ENCODE results near the gene OR51B2. TPM values are rescaled to one million over a fixed set of nuclear protein-coding genes. Genes with fewer than 3 reads are reported as not detected.
"Not testable (repeated sequence)": the region's sequence is repeated elsewhere in the genome, so short reads cannot be mapped to it uniquely, and the experiment has no call there.

The OR51B2 gene
- polyA plus RNA-seq, 4 donors, result not detected

DNA sequence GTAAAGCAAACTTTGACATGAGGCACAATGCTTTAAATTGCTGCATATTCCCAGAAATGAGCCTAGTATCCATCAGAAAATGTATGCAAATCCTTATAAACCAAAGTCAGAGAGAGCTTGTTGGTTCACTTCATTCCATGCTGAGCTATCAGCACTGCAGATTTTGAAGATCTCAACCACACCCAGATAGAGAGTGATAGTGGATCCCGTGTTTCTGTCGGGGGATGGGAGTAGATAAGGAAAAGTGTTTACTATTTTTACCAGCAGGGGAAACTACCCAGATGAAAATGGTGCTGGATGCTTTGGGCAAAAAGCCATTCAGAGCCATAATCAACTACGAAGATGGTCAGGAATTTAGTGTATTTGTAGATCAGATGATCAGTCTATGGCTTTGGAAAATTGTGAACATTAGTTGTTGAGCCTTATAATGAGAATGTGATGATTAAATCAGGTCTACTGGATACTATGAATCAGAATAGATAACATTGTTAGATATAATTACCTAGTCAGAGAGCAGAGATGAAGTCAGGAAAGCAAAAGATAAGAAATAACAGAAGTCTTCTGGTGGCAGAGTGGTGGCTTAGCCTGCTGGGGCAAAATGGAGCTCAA lies 38.0 kb upstream of the OR51B2 start:
- no peaks in the 10 kb centered on the region for H3K27me3 ChIP-seq (ENCODE audit: control insufficient read depth in 3 of 3, insufficient read depth in 3 of 3, low read length in 3 of 3)
- 51 to 59% (median 52%) methylated on average over 3 of the region's 3 CpGs for WGBS, 3 donors
- H3K36me3 ChIP-seq (ENCODE audit: control insufficient read depth in 3 of 3, insufficient read depth in 2 of 3, low read depth in 1 of 3, low read length in 3 of 3), result no peaks in the 10 kb centered on the region
- no peaks in the 10 kb centered on the region for H3K4me1 ChIP-seq (ENCODE audit: control insufficient read depth in 3 of 3, insufficient read depth in 2 of 3, low read depth in 1 of 3, low read length in 2 of 3)
- no peak overlapping the region for H3K27ac ChIP-seq (ENCODE audit: low read depth in 1 of 3, low read length in 2 of 3)
- FAIRE-seq, result no peak
- no peak for DNase-seq
- no peaks in the 10 kb centered on the region for H3K9me3 ChIP-seq (ENCODE audit: control insufficient read depth in 2 of 2, insufficient read depth in 1 of 2, low read depth in 1 of 2, low read length in 1 of 2)
- no peak overlapping the region for H3K4me3 ChIP-seq (ENCODE audit: low read depth in 1 of 3, low read length in 3 of 3)

DNA sequence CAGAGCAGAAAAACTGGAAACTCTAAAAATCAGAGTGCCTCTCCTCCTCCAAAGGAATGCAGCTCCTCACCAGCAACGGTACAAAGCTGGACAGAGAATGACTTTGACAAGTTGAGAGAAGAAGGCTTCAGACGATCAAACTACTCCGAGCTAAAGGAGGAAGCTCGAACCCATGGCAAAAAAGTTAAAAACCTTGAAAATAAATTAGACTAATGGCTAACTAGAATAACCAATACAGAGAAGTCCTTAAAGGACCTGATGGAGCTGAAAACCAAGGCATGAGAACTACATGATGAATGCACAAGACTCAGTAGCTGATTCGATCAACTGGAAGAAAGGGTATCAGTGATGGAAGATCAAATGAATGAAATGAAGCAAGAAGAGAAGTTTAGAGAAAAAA lies 31.9 kb upstream of the OR51B2 start:
- WGBS, 3 donors, result 81 to 88% (median 85%) methylated on average over 3 to 5 of the region's 5 CpGs
- FAIRE-seq, result not testable (repeated sequence)

DNA sequence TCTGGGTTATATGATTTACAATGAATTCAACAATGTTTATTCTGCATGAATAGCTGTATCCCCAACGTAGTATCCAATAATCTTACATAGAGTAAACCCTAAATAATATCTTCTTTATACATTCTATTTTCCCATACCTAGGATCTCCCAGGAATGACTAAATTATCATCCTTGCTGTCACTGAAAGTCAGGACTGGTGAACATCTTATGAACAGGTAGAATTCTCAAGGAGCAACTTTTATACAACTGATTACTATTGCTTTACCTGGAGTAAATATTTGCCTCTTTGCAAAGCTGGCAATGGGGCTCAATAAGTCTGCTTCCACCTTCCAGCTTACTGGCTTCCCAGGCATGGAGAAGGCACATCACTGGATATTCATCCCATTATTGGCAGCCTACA lies 27.1 kb upstream of the OR51B2 start, which contains the start of gene OR51B6:
OR51B6 (plus strand) TSS at position 301 of the 400 bp plus-strand sequence; CDS start at position 301, 0 bp downstream.
- H3K4me3 ChIP-seq (ENCODE audit: low read depth in 1 of 3, low read length in 3 of 3), result no peak within 1 kb of the TSS
- WGBS, 3 donors, result 31 to 44% (median 43%) methylated on average over 1 of the region's 1 CpG
- H3K4me1 ChIP-seq (ENCODE audit: control insufficient read depth in 3 of 3, insufficient read depth in 2 of 3, low read depth in 1 of 3, low read length in 2 of 3), result no peaks in the 10 kb centered on the region
- no peak within 1 kb of the TSS for H3K27ac ChIP-seq (ENCODE audit: low read depth in 1 of 3, low read length in 2 of 3)
- no peaks in the 10 kb centered on the region for H3K27me3 ChIP-seq (ENCODE audit: control insufficient read depth in 3 of 3, insufficient read depth in 3 of 3, low read length in 3 of 3)
- H3K36me3 ChIP-seq (ENCODE audit: control insufficient read depth in 3 of 3, insufficient read depth in 2 of 3, low read depth in 1 of 3, low read length in 3 of 3), result no peaks in the 10 kb centered on the region
- DNase-seq (no peak), FAIRE-seq (no peak)
- H3K9me3 ChIP-seq (ENCODE audit: control insufficient read depth in 2 of 2, insufficient read depth in 1 of 2, low read depth in 1 of 2, low read length in 1 of 2), result no peaks in the 10 kb centered on the region

More for the DNA sequence above, 31.9 kb upstream of the OR51B2 start:
- not testable (repeated sequence) for H3K4me3 ChIP-seq (ENCODE audit: low read depth in 1 of 3, low read length in 3 of 3); H3K4me1 ChIP-seq (ENCODE audit: control insufficient read depth in 3 of 3, insufficient read depth in 2 of 3, low read depth in 1 of 3, low read length in 2 of 3); H3K36me3 ChIP-seq (ENCODE audit: control insufficient read depth in 3 of 3, insufficient read depth in 2 of 3, low read depth in 1 of 3, low read length in 3 of 3); H3K27me3 ChIP-seq (ENCODE audit: control insufficient read depth in 3 of 3, insufficient read depth in 3 of 3, low read length in 3 of 3); H3K27ac ChIP-seq (ENCODE audit: low read depth in 1 of 3, low read length in 2 of 3); DNase-seq; H3K9me3 ChIP-seq (ENCODE audit: control insufficient read depth in 2 of 2, insufficient read depth in 1 of 2, low read depth in 1 of 2, low read length in 1 of 2)

DNA sequence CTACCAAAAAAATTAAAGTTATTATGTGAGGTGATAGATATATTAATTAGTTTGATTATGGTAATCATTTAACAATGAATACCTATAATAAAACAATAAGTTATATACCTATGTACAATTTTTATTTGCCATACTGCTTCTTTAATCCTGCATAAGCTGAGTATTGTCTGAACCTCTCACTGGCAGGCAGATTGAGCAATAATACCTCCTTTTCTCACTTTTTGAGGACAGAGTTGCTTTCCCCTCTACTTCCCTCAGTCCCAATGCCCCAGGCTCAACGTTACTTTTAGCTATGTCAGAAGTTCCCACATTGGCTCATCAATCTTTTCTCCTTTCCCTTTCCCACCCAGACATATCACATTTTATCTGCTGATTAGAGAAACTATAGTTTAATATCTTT lies 25.5 kb upstream of the OR51B2 start:
- no peaks in the 10 kb centered on the region for H3K27me3 ChIP-seq (ENCODE audit: control insufficient read depth in 3 of 3, insufficient read depth in 3 of 3, low read length in 3 of 3)
- no peak overlapping the region for H3K4me3 ChIP-seq (ENCODE audit: low read depth in 1 of 3, low read length in 3 of 3)
- no peaks in the 10 kb centered on the region for H3K4me1 ChIP-seq (ENCODE audit: control insufficient read depth in 3 of 3, insufficient read depth in 2 of 3, low read depth in 1 of 3, low read length in 2 of 3)
- no peak for FAIRE-seq
- WGBS, 3 donors, result 20 to 43% (median 42%) methylated on average over 1 of the region's 1 CpG
- no peak overlapping the region for H3K27ac ChIP-seq (ENCODE audit: low read depth in 1 of 3, low read length in 2 of 3)
- DNase-seq, result no peak
- no peaks in the 10 kb centered on the region for H3K9me3 ChIP-seq (ENCODE audit: control insufficient read depth in 2 of 2, insufficient read depth in 1 of 2, low read depth in 1 of 2, low read length in 1 of 2)
- H3K36me3 ChIP-seq (ENCODE audit: control insufficient read depth in 3 of 3, insufficient read depth in 2 of 3, low read depth in 1 of 3, low read length in 3 of 3), result no peaks in the 10 kb centered on the region

DNA sequence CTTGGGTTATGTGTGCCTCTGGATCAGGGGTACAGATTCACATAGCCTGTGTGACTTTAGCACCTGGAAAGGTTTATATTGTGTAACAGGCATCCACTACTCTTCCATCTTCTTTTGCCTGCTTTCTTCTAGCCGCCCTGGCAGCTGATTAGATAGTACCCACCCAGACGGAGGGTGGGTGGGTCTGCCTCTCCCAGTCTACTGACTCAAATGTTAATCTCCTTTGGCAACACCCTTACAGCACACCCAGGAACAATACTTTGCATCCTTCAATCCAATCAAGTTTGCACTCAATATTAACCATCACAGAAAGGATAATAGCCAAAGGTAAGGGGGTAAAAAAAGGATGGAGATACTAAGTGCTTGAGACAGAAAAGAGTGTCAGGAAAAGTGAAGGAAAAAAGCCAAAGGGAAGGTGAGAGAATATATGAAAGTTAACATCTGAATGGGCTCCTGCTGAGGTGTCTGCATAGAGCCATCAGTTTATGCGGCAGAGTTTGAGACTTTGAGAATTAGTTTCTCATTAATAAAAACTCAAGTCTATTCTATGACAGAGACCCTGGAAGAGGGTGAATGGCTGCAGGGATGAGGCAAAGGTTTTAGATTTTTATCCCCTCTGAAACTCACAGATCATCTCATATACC lies 24.6 kb upstream of the OR51B2 start:
- H3K36me3 ChIP-seq (ENCODE audit: control insufficient read depth in 3 of 3, insufficient read depth in 2 of 3, low read depth in 1 of 3, low read length in 3 of 3), result no peaks in the 10 kb centered on the region
- H3K27me3 ChIP-seq (ENCODE audit: control insufficient read depth in 3 of 3, insufficient read depth in 3 of 3, low read length in 3 of 3), result no peaks in the 10 kb centered on the region
- no peaks in the 10 kb centered on the region for H3K4me1 ChIP-seq (ENCODE audit: control insufficient read depth in 3 of 3, insufficient read depth in 2 of 3, low read depth in 1 of 3, low read length in 2 of 3)
- no peak overlapping the region for H3K4me3 ChIP-seq (ENCODE audit: low read depth in 1 of 3, low read length in 3 of 3)
- 15 to 41% (median 30%) methylated on average over 3 of the region's 3 CpGs for WGBS, 3 donors
- DNase-seq (no peak), FAIRE-seq (no peak)
- H3K27ac ChIP-seq (ENCODE audit: low read depth in 1 of 3, low read length in 2 of 3), result no peak overlapping the region
- no peaks in the 10 kb centered on the region for H3K9me3 ChIP-seq (ENCODE audit: control insufficient read depth in 2 of 2, insufficient read depth in 1 of 2, low read depth in 1 of 2, low read length in 1 of 2)

DNA sequence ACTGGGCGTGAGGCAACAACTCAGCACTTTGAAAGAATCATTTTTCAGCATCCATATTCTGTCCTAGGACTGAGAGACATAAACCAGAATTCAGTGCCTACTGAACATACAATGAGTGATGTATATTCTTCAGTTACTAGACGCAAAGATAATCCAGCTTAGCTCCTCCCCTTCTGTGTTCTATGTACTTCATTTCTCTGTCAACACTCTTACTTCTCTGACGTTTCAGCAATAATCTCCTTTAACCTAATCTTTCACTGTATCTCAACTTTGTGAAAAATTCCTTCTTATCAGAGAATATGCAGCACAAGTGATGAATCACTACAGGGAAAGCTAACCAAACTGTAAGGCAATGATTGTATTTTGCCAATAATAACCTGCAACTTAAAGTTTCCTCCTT lies 21.7 kb upstream of the OR51B2 start:
- FAIRE-seq (no peak), DNase-seq (no peak)
- WGBS, 3 donors, result 46 to 62% (median 51%) methylated on average over 3 of the region's 3 CpGs
- no peaks in the 10 kb centered on the region for H3K4me1 ChIP-seq (ENCODE audit: control insufficient read depth in 3 of 3, insufficient read depth in 2 of 3, low read depth in 1 of 3, low read length in 2 of 3)
- H3K36me3 ChIP-seq (ENCODE audit: control insufficient read depth in 3 of 3, insufficient read depth in 2 of 3, low read depth in 1 of 3, low read length in 3 of 3), result no peaks in the 10 kb centered on the region
- no peak overlapping the region for H3K27ac ChIP-seq (ENCODE audit: low read depth in 1 of 3, low read length in 2 of 3)
- no peak overlapping the region for H3K4me3 ChIP-seq (ENCODE audit: low read depth in 1 of 3, low read length in 3 of 3)
- no peaks in the 10 kb centered on the region for H3K9me3 ChIP-seq (ENCODE audit: control insufficient read depth in 2 of 2, insufficient read depth in 1 of 2, low read depth in 1 of 2, low read length in 1 of 2)
- H3K27me3 ChIP-seq (ENCODE audit: control insufficient read depth in 3 of 3, insufficient read depth in 3 of 3, low read length in 3 of 3), result no peaks in the 10 kb centered on the region

DNA sequence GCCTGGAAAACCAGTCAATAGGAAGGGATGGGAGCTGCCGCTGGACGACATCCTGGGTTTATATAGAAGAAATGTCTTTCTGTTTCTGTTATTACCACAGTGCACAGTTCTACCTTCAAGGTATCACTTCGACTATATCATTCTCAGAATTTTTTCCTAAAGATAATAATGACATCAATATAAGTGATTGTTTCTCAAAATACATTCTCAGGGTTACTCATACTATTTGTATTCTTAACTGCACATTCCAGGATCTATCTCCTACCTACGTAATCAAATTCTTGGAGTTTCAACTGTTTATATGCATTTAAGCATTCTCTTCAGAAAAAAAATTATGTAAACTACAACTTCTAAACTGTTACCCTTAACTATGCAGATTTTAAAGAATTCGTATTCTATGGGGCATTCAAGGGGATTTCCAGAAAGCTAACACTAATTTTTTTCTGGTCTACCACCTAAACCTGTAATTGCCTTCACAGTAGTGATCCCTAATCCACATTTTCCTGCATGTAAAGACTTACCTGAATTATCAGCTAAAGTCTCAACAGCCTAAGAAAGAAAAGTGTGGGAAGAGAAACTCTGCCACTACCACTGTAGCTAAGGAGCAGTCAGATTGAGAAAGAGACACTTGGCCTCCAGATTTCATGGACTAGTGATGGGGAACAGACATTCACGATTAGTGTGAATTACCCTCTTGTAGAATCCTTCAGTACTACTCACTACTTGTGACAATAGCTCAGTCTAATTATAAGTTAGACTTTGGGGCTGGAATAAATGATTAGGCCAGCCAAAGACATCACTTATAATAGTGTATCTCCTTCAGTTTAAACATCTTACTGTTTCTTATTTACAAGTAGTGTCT lies 19.6 kb upstream of the OR51B2 start, which contains the start of gene OR51B5:
OR51B5 (minus strand) TSS at position 51 of the 862 bp plus-strand sequence; CDS start at position 51, 0 bp downstream.
- Histone ChIP-seq H3K27ac (ENCODE audit: low read depth in 1 of 3, low read length in 2 of 3) (no peak within 1 kb of the TSS), H3K4me1 (ENCODE audit: control insufficient read depth in 3 of 3, insufficient read depth in 2 of 3, low read depth in 1 of 3, low read length in 2 of 3) (no peaks in the 10 kb centered on the region), H3K36me3 (ENCODE audit: control insufficient read depth in 3 of 3, insufficient read depth in 2 of 3, low read depth in 1 of 3, low read length in 3 of 3) (no peaks in the 10 kb centered on the region), H3K27me3 (ENCODE audit: control insufficient read depth in 3 of 3, insufficient read depth in 3 of 3, low read length in 3 of 3) (no peaks in the 10 kb centered on the region), H3K4me3 (ENCODE audit: low read depth in 1 of 3, low read length in 3 of 3) (no peak within 1 kb of the TSS), H3K9me3 (ENCODE audit: control insufficient read depth in 2 of 2, insufficient read depth in 1 of 2, low read depth in 1 of 2, low read length in 1 of 2) (no peaks in the 10 kb centered on the region)
- FAIRE-seq (no peak), DNase-seq (no peak)
- 65 to 74% (median 69%) methylated on average over 6 of the region's 6 CpGs for WGBS, 3 donors

DNA sequence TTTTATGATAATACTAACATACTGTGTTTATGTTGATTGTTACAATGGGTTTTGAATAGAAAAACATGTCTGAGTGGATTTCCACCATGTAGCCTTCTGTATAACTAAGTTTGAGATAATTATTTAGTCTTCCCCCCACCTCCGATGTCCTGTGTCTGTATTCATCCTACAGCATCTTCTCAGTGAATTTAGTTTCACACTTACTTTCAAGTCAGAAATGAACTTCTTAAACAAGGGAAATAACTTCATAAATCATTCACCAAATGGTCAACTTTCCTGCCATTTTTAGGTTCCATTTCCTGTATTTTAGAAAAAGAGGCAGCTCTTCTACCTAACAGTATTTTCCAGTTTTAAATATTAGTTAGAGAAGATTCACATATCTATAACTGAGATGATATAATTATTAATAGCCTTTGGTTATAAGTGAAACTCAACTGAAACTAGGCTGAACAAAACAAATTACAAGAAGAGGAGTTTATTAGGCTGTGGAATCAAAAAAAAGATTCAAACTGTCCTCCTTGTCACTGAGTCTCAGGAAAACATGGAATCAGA lies 15.8 kb upstream of the OR51B2 start:
- Histone ChIP-seq H3K27me3 (ENCODE audit: control insufficient read depth in 3 of 3, insufficient read depth in 3 of 3, low read length in 3 of 3) (no peaks in the 10 kb centered on the region), H3K36me3 (ENCODE audit: control insufficient read depth in 3 of 3, insufficient read depth in 2 of 3, low read depth in 1 of 3, low read length in 3 of 3) (no peaks in the 10 kb centered on the region), H3K9me3 (ENCODE audit: control insufficient read depth in 2 of 2, insufficient read depth in 1 of 2, low read depth in 1 of 2, low read length in 1 of 2) (no peaks in the 10 kb centered on the region), H3K4me3 (ENCODE audit: low read depth in 1 of 3, low read length in 3 of 3) (no peak overlapping the region), H3K4me1 (ENCODE audit: control insufficient read depth in 3 of 3, insufficient read depth in 2 of 3, low read depth in 1 of 3, low read length in 2 of 3) (no peaks in the 10 kb centered on the region), H3K27ac (ENCODE audit: low read depth in 1 of 3, low read length in 2 of 3) (no peak overlapping the region)
- DNase-seq (no peak), FAIRE-seq (no peak)
- WGBS, 3 donors, result 81 to 93% (median 89%) methylated on average over 1 of the region's 1 CpG

Data from small intestine (tissue), 7 donors.